OCI-M1 (cell line): ENCODE results near the gene SDR9C7.
"Not testable (repeated sequence)": the region's sequence is repeated elsewhere in the genome, so short reads cannot be mapped to it uniquely, and the experiment has no call there.

Experiments used
- DNase-seq: peaks from one replicate; lab custom pipeline; 2025; lab: John Stamatoyannopoulos, UW

SDR9C7 gene

DNA sequence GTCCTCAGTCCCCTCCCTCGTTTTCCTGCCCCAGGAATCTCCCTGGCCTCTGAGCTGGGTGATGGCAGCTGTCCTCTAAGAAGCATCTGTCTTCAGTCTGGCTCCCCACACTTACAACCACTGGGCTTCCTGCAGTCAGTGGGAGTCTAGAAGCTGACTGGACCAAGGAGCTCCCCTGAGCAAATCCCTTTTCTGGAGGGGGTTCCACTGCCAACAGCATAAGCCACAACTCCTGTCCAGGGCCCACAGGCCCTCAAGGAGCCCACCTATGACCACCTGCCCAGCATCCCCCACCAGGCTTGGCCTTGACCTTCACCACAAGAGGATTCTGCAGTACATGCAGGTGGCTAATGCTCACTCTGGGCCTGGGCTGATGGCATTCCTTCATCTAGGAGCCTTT, 19.1 kb upstream of the SDR9C7 start:
- no peak for DNase-seq

DNA sequence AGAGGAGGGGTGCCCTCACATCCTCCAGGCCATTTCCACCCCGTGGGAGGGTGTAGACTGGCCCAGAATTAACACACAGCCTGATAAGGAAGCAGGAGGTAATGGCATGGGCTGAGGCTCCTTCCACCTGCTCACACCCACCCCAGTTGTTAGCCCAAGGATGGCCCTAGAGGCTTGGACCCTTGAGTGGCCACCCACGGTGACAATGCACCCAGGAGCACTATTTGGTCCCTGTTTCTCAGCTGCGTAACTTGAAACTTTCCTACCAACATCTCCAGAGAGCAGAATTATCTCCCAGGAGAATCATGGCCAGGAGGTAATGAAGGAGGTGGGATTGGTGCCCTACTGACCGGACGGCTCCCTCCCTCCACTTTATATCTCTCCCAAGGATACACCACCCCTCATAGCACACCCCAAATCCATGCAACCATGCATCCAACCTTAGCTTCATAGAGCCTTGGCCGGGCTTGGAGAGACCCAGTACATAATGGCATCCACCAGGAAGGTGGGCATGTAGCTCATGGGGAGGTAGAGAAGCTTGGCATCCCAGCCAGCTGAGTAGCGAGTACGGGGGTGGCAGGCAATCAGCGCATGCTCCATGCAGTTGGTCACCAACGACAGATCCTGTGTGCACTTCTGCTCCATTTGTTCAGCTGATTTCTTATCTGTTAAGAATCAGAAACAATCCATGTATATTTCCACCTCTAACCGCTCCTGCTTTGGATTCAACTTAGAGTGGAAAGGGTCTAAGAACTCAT, 17.6 kb upstream of the SDR9C7 start:
- DNase-seq, result no peak

DNA sequence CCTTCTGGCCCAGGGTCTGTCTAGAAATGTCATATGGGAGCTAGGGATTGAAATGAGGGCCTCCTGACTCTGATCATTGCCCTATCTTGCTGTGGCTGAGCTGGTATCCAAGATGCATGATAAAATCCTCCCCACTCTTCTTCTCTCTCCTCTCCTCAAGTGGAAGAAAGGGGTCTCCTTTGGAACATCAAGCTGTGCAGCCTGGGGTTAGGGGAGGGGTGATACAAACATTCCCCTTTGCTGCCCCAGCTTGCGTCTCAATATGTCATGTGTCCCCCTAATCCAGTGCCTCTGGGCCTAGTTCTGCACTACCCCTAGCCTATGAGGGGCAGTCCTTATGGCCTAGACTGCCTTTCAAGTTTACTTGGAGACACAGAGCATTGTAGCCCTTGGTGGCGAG, 14.7 kb upstream of the SDR9C7 start:
- no peak for DNase-seq

DNA sequence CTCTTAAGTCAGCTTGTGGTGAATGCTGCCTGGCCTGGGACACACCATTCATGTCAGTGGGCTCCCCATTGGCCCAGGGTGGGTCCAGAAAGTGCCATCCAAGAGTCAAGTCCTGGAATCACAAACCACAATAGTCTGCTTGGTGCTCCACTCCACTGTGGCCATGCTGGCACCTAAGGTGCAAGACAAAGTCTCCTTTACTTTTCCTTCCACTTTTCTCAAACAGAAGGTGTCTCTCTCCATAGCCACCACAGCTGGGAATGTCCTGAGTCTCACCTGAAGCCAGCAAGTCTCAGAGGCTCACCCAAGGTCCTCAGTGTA, 14.2 kb upstream of the SDR9C7 start:
- no peak for DNase-seq

DNA sequence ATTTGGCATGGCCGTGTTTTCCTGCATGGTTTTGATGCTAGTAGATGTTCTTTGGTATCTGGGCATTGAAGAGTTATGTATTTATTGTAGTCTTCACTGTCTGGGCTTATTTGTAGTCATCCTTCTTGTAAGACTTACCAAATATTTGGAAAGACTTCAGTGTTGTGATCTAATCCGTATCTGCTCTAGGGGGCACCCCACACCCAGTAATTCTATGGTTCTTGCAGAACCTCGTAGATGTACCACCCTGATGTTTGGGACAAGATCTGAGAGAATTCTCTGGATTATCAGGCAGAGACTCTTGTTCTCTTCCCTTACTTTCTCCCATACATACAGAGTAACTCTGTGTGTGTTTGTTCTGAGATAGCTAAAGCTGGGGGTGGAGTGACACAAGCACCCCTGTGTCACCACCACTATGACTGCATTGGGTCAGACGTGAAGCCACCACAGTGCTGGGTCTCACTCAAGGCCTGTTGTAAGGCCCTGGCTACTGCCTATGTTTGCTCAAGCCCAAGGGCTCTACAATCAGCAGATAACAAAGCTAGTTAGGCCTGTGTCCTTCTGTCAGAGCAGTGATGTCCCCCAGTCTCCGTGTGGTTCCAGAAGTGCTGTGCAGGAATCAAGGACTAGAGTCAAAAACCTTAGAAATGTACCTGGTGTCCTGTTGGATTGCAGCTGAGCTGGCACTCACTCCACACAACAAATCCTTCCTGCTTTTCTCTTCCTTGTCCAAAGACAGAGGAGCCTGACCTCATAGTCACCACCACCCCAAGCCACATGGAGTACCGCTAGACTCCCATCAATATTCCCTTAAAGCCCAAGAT, 13.6 kb upstream of the SDR9C7 start:
- peak; percentile 25 for DNase-seq

DNA sequence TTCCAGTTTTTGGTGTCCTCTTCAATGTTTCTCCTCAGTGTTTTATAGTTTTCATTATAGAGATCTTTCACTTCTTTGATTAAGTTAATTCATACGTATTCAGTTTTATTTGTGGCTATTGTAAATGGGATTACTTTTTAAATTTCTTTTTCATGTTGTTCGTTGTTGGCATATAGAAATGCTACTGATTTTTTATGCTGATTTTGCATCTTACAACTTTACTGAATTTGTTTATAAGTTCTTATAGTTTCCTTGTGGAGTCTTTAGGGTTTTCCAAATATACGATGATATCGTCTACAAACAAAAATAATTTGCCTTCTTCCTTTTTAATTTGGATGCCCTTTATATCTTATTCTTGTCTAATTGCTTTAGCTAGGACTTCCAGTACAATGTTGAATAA, 9.7 kb upstream of the SDR9C7 start:
- no peak for DNase-seq

DNA sequence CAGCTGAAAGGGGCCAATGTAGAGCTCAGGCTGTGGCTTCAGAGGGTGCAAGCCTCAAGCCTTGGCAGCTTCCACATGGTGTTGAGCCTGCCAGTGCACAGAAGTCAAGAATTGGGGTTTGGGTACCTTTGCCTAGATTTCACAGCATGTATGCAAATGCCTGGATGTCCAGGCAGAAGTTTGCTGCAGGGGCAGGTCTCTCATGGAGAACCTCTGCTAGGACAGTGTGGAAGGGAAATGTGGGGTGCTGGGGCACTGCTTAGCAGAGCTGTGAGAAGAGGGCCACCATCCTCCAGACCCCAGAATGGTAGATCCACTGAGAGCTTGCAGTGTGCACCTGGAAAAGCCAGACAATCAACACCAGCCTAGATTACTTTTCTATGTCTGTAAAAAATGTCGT, 9.2 kb upstream of the SDR9C7 start:
- not testable (repeated sequence) for DNase-seq

DNA sequence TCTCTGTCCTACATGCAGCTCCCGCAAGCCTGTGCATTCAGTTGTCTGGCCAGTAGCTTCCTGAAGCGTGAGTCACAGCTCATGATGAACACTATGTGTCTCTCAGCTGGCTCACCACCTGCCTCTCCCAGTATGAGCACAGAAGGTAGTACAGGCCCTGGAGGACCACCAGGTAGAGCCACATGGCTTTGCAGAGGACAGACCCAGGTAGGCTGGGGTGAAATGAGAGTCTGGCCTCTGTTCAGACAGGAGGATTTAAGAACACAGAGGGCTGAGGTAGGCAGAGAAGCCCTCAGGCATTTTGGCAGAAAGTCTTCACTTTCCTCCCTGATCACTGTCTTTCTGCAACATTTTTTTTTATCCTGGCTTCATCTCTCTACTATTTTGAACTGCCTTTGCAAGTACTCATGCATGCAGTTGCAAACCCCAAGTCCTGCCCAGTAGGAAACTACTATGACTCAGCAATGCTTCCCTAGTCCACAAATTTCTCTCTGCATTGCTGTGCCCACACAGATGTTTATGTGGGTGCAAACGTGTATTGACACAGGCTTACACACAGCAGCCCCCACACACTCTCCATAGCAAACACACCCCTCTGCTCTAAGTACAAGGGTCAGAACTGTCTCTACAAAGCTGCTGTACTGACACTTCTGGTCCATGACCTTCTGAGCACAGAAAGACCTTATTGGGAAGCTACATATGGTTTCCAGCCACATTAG, 7.2 kb upstream of the SDR9C7 start:
- DNase-seq, result peak; percentile 57

DNA sequence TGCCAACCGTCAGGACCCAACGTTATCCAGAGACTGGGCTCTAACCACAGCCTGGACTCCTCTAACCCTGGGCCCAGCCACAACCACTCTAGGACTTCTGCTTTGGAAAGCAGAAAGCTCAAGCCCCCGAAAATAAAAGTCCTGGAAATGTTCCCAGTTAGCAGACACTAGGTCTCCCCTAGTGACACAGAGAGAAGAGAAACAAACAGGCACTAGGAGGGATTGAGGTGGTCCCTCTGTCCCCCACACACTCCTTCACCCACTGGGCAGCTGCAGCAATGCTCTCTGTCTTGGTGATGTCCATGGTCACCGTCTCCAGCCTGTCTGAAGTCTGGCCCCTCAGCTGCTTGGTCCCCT, 6.7 kb upstream of the SDR9C7 start:
- DNase-seq, result not testable (repeated sequence)

DNA sequence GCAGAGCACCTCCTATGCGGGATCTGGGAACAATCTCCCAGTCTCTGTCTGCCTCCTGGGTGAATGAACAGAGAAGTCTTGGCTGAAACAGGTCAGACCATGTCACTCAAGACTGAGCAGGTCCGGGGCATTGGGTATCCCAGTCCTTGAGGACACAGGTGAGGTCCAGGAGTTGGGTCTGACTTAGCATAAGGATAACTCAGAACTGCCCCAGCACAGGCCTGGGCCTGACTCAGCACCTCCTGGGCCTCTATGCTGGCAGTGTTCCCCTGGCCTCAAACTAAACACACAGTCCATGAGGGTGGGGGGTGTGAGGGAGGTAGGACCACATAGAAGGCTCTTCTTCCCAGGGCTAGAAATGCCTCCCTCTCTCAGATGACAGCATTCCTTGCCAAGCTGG, 1.5 kb upstream of the SDR9C7 start:
- DNase-seq, result no peak

DNA sequence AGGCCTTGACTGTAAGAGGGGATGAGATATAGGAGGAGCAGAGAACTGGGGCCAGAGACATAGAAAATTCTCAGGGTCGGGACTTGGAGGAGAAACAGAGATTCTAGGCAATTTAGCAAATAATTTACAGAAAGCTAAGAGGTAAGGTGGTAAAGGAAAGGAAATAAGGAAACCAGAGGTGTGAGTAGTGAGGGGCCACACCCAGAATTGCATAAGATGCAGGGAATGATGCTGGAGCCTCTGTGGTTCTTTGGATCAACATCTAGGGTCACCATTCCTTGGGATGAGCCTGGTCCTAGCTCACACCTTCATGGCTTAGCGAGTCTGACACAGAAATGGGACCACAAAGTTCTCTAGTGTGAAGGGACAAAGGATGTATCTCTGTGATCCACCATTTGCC, 949 bp upstream of the SDR9C7 start:
- DNase-seq, result no peak

DNA sequence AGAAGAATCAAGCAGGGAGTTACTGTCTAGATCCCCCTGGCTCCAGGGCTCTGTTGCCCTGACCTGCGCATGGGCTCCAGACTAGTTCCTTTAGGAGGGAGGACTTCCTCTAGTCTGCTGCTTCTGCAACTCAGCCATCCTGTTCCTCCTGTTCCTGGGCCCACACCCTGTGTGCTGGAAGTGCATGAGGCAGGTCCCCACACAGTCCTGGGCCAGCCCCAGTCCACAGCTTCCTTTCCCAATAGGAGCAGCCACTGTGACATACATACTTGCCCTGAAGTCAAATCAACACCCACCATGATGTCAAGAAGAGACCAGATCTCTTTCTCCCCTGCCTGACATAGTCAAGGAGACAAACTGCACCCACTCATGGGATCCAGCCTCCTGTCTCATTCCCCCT, 1.3 kb downstream of the SDR9C7 start:
- peak; percentile 45 for DNase-seq

DNA sequence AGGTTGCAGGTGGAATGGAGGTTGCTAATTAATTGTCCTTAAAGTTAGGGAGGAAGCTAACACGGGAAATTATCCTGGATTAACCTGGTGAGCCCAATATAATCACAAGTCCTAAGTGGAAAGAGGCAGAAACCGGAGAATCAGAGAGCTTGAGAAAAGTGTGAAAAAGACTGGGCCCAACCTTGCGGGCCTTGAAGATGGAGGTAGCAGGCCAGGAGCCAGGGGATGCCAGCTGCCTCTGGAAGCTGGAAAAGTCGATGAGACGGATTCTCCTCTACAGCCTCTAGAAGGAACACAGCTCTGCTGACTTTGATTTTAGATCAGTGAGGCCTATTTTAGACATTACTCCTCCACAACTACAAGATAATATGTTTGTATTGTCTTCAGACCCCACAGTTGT, 2.1 kb downstream of the SDR9C7 start:
- peak; percentile 52 for DNase-seq

DNA sequence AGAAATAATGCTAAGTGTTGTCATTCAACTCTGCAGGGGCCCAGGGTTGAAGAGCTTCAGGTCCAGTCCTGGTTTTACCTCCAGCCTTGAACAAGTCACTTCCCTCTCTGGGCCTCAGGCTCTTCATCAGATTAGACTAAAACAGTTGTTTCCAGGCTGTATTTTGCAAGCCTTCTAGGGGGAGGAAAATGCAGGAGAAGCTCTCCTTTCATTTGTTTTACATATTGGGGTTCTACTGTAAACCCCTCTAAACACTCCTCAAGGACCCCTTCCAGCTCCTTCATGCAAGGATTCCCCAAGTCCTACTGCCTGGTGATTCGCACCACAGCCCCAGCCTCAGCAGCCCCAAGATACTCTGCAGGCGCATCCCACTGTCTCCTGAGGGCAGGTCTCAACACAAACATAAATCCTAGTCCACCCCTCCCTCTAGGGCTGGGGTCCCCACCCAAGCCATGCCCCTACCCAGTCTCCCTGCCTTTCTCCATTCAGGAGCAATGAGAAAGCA, 2.7 kb downstream of the SDR9C7 start:
- DNase-seq, result peak; percentile 94

DNA sequence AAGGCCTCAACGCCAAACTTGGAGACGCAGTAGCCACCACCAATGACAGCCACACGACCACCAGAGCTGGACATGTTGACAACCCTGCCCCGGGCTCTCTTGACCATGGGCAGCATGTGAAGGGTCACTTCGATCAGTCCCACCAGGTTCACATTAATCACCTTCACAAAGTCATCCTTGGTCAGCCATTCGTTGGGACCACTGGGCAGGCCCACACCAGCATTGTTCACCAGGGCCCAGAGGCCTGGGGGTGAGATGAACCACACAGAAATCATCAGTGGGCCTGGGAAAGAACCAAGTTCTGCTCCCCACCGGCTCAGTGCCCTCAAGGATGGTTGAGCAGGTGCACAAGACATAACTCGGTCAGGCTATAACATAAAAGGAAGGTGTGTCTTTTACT, 4.0 kb downstream of the SDR9C7 start:
- DNase-seq, result no peak

DNA sequence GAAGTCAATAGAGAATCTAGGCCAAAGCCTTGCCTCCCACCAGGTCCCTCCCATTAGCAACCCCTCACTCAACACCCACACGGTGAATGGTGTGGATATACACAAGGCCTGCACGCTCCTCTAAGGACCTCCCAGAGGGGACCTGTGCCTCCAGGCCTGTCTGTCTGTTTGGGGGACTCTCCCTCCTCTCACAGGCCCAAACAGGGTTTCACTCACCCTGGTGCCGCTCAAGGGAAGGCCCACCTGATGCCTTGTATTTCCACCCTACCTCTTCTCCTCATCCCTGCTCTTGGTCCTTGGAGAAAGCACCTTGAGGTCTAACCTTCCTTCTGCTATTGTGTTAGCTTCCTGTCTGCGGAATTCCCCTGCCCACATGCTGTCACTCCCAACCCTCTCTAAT, 4.4 kb downstream of the SDR9C7 start:
- no peak for DNase-seq

DNA sequence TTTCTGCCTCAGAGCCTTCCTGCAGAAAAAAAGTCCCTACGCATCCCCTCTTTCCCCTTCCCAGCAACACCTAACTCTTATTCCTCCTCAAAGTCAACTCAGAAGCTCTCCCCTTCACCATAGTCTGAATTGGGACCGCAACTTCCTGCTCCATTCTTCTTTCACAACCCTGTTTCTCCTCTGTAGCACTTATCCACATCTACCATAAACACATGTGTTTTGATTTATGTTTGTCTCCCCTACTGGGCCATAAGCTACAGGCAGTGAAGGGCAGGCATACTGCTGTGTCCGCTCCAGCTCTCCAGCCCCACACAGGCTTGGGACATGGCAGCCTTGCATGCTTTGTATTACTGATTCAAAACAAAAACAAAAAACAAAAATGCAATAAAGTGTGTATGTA, 5.9 kb downstream of the SDR9C7 start:
- peak; percentile 12 for DNase-seq

DNA sequence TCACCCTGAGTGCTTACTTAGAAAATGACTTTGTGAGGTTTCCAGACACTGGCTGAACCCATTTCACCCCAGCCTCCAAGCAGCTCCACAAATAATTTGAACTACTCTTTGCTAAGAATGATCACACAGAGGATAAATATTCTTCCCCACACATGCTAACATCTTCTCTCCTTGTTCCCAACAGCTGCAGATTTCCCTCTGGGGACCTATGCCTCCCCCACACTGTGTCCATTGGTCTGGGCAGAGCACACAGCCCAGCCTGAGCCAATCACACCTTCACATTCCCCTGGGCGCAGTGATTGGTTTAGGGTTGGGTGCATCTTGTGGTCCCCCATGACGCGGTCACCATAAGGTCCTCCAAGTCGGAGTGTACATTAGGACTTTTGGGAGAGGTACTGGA, 6.9 kb downstream of the SDR9C7 start:
- DNase-seq, result no peak

DNA sequence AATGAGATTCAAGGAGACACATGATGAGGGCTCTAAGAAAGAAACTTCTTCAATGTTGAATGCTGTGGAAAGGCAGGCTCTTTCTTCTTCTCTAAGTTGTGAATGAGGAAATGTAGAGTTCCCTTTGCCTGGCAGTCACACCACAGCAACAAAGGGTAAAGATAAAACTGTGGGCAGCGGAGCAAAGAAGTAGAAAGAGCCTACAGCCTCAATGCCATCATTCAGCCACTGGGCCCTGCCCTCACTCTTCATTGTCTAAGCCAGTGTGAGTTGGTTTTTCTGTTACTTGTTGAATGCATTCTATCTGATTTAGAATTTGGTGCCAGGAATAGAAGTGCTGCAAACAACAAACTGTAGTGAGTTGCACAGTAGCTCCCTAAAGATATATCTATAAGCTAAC, 12.2 kb downstream of the SDR9C7 start:
- peak; percentile 67 for DNase-seq

DNA sequence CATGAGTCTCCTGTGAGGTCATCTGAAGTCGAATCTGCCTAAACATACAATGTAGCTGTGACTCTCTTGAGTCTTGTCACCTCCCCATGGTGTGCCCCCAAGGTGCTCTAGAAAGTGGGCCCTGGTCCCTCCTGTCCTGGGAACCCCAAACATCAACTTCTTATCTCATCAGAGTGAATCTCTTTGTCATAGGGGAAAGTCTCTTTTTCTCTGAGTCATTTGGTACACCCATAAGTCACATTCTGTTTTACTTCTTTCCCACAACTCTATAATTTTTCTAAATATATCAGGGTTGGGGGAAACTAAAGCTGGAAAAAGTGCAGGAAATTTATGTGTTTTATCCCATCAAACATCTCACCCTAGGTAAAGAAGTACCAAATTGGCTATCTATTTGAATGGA, 12.9 kb downstream of the SDR9C7 start:
- DNase-seq, result no peak

DNA sequence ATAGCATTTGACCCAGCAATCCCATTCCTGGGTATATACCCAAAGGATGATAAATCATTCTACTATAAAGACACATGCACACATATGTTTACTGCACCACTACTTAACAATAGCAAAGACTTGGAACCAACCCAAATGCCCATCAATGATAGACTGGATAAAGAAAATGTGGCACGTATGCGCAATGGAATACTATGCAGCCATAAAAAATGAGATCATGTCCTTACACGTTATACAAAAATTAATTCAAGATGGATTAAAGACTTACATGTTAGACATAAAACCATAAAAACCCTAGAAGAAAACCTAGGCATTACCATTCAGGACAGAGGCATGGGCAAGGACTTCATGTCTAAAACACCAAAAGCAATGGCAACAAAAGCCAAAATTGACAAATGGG, 16.1 kb downstream of the SDR9C7 start:
- DNase-seq, result not testable (repeated sequence)

DNA sequence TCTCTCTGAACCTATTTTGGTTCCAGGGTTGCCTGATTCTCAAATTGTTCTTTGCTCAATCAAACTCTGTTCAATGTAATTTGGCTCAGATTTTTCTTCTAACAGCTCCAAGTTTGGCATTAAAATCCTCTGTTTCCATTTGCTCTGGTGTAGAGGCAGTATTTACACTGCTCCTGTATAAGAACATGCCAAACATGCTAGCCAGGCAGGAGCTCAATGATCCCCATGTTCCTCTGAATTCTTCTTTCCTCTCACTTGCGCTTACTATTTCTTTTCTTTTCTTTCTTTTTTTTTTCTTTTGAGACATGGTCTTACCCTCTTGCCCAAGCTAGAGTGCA, 17.2 kb downstream of the SDR9C7 start:
- DNase-seq, result no peak
